Measurements from ENCODE around the gene SCRG1.

DNA sequence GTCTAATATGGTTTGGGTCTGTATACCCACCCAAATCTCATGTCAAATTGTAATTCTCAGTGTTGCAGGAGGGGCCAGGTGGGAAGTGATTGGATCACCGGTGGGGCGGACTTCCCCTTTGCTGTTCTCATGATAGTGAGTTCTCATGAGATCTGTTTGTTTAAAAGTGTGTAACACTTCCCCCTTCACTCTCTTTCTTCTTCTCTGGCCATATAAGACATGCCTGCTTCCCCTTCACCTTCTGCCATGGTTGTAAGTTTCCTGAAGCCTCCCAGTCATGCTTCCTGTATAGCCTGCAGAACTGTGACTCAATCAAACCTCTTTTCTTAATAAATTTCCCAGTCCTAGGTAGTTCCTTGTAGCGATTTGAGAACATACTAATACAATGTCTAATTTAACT is 19.7 kb upstream of the SCRG1 start:
- TF ChIP-seq, protein P1, sequence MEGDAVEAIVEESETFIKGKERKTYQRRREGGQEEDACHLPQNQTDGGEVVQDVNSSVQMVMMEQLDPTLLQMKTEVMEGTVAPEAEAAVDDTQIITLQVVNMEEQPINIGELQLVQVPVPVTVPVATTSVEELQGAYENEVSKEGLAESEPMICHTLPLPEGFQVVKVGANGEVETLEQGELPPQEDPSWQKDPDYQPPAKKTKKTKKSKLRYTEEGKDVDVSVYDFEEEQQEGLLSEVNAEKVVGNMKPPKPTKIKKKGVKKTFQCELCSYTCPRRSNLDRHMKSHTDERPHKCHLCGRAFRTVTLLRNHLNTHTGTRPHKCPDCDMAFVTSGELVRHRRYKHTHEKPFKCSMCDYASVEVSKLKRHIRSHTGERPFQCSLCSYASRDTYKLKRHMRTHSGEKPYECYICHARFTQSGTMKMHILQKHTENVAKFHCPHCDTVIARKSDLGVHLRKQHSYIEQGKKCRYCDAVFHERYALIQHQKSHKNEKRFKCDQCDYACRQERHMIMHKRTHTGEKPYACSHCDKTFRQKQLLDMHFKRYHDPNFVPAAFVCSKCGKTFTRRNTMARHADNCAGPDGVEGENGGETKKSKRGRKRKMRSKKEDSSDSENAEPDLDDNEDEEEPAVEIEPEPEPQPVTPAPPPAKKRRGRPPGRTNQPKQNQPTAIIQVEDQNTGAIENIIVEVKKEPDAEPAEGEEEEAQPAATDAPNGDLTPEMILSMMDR (IDR thresholded peaks at IDR 0.05) = no peak
- no peak for TF ChIP-seq ZFX (IDR thresholded peaks at IDR 0.05; ENCODE audit: borderline replicate concordance)
